ENCODE results near the gene UBXN1.
"Not testable (repeated sequence)": the region's sequence is repeated elsewhere in the genome, so short reads cannot be mapped to it uniquely, and the experiment has no call there.

The UBXN1 gene

DNA sequence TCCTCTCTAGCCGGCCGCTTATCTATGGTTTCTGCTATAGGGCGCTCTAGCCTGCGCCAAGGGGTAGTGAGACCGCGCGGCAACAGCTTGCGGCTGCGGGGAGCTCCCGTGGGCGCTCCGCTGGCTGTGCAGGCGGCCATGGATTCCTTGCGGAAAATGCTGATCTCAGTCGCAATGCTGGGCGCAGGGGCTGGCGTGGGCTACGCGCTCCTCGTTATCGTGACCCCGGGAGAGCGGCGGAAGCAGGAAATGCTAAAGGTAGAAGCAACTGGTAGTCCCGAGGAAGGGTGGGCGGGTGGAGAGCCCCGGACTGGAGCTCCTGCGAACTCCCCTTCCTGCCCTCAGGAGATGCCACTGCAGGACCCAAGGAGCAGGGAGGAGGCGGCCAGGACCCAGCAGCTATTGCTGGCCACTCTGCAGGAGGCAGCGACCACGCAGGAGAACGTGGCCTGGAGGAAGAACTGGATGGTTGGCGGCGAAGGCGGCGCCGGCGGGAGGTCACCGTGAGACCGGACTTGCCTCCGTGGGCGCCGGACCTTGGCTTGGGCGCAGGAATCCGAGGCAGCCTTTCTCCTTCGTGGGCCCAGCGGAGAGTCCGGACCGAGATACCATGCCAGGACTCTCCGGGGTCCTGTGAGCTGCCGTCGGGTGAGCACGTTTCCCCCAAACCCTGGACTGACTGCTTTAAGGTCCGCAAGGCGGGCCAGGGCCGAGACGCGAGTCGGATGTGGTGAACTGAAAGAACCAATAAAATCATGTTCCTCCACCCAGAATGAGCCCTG, 7.1 kb downstream of the UBXN1 start, which contains the start of the genes LBHD1 and UQCC3:
Gene LBHD1 (minus strand): TSS at position 660 of the 782 bp plus-strand sequence. CDS start 2,236 bp downstream, outside the sequence.
Gene UQCC3 (plus strand): TSS at position 66 of the 782 bp plus-strand sequence. CDS start 73 bp downstream, at position 139.
- DNase-seq (ENCODE audit: low spot score), result peak; percentile 95

DNA sequence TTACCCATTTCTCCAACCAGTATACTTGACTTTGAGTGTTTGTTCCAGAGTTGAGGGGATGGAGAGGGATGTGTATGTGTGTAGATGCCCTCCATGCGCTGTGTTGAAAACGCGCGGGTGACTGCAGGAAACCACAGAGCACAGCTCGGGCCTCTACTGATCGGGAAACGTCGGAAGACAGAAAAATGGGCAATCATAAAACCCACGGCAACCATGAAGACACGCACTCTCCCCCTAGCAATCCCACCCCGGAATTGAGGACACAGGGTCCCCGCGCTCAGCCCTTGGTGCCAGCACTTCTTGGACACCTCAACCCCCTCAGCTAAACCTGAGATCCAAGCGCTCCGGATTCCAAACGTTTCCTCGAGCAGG, 7.7 kb downstream of the UBXN1 start:
- no peak for DNase-seq (ENCODE audit: low spot score)

DNA sequence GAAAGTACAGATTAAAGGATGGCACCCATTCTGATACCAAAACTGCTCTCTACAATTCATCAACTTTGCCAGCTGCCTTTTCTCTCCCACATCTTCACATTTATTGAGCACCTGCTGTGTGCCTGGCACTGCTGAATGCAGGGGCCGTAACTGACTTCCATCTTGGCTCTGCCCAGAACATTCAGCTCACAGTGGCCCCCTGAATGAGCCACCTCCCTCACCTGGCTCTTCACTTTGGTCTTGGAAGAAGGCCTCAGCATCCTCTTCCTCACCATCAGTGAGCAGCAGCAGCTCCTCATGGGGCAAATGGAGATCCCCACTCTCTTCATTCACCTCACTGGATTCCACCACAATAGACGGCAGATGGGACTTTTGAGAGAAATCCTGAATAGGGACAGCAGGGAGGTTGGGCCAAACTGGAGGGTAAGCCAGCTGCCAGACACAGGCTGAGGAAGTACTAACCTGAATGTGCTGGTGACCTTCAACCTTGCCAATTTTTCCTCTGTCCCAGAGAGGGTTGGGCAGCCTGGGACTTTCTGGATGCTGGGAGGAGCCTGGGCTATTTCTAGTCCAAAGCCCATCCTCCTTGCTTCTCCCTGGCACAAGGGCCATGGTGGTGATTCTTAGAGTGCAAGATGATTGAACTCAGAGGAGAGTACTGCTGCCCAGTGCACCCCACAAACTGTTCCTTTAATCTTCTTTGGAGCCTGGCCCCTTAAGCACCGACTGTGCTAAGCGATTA, 9.3 kb downstream of the UBXN1 start:
- DNase-seq (ENCODE audit: low spot score), result no peak

DNA sequence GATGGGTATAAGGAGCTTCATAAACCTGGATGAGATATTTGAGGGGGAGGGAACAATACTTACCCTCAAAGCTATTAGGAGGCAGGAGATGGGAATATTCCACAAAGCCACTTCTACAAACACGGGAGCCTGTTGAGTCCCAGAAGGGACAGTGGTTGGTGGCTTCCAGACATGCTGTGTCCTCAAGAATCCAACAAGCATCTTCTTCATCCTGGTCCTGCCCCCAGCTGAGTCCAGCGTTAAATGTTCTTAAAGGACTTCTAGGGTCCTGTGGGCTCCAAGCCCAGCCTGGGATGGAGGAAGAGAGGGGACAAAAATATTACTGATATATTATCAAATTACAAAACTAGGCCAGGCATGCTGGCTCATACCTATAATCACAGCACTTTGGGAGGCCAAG, 11.4 kb downstream of the UBXN1 start:
- DNase-seq (ENCODE audit: low spot score), result no peak

DNA sequence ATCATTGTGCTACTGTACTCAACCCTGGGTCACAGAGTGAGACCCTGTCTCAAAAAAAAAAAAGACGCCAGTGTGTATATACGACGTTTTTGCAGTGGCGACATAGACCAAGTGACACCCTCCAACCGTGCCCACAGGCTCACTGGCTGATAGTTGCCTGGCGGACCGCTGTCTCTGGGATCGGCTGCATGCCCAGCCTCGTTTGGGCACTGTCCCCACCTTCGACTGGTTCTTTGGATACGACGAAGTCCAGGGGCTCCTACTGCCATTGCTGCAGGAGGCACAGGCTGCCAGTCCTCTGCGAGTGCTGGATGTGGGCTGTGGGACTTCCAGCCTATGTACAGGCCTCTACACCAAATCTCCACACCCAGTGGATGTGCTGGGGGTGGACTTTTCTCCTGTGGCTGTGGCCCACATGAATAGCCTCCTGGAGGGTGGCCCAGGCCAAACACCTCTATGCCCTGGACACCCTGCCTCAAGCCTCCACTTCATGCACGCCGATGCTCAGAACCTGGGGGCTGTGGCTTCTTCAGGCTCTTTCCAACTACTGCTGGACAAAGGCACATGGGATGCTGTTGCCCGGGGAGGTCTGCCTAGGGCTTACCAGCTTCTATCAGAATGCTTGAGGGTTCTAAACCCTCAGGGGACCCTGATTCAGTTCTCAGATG, 12.5 kb downstream of the UBXN1 start:
- no peak for DNase-seq (ENCODE audit: low spot score)

DNA sequence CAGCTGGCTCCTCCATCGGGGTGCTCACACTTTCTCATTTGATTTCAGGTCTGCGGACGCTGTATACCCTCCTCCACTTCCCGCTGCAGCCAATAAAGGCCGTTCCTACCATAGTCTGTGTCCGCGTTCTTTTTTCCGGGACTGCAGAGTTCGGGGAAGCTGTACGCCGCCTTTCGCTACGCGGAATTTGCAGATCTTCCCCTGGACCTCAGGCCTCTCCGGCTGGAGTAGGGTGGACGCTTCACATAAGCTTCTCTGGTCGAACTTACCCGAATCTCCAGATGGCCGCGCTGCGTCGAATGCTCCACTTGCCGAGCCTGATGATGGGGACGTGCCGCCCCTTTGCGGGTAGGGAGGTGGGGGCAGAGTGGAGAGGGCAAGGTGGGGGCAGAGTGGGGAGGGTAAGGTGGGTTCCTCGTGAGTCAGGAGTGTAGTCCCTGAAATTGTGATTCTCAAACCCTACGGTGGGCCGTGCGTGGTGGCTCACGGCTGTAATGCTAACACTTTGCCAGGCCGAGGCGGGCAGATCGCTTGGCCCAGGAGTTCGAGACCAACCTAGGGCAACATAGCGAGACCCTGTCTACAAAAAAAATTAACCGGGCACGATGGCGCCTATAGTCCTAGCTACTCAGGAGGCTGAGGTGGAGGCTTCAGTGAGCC, 13.1 kb downstream of the UBXN1 start:
- peak; percentile 71 for DNase-seq (ENCODE audit: low spot score)

DNA sequence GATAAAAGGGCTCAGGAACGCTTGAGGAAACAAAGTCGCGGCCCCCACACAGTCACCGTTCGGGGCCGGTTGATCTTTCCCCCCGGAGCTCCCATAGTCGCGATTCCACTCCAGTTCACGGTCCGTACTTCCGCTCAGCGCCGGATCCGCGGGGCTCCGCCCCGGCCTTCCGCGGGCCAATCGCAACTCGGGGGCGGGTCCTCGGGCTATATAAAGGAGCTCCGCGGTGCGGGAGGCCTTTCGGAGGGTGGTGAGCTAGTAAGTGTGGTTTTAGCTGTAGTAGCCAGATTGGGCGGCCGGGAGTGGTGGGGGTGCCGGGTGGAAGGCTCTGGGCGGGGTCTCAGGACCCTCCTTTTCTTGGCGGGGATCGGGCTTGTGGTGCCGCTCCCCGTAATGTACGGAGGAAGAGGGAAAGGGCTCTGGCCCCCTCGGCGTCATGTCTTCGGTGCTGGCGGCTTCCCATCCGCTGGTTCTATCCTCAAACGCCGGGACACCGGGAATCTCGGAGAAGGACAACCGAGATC, 13.7 kb downstream of the UBXN1 start, which contains the start of the genes C11orf98 and CSKMT:
Gene C11orf98 (minus strand): TSS at position 136 of the 524 bp plus-strand sequence. CDS start 41 bp downstream, at position 95.
Gene CSKMT (plus strand): TSS at position 238 of the 524 bp plus-strand sequence. CDS start 568 bp downstream, outside the sequence.
- DNase-seq (ENCODE audit: low spot score), result peak; percentile 95

DNA sequence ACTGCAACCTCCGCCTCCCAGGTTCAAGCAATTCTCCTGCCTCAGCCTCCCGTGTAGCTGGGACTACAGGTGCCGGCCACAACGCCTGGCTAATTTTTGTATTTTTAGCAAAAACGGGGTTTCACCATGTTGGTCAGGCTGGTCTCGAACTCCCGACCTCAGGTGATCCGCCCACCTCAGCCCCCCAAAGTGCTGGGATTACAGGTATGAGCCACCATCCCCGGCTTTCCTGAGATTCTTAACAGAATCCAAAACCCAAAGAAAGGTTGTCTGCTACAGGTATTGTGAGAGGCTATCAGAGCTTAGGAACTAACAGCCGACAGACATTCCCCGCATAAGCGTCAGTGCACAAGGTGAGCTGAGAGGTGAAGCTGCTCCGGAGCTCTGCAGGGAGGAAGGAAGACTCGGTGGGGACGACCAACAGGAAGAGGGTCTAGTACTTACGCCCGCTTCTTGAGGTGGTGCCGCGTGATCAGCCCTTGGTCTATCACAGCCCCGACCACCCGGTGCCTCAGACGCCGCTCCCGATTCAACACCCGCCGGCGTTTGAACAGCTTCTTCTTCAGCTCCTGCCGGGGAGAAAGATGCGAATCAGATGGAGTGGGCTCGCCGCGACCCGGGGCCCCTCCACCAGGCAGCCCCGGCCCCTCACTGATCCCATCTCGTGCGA, 14.3 kb downstream of the UBXN1 start:
- peak; percentile 69 for DNase-seq (ENCODE audit: low spot score)

DNA sequence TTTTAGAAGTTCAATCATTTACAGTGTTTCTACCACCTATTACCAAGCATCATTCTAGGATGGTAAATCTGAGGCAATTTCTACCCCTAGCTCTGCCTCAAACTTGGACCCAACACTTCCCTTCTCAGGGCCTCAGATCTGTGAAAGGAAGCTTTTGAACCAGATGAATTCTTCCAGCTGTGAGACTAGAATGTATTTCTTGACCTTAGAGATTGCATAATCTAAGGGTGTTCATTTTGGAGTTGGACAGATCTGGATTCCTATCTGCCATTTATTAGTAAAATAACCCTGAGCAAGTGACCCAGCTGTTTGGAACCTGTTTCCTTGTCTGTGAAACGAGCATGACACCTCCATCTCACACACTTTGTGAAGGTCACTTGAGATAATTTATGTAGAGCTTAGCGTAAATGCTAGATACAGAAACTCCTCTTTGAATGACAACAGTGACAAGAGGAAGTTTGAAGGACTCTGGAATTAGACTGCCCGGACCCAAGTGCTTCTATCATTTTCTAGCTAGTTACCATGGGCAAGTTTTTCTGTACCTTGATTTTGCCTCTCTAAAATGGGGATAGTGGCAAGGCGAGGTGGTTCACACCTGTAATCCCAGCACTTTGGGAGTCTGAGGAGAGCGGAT, 22.0 kb downstream of the UBXN1 start:
- no peak for DNase-seq (ENCODE audit: low spot score)

DNA sequence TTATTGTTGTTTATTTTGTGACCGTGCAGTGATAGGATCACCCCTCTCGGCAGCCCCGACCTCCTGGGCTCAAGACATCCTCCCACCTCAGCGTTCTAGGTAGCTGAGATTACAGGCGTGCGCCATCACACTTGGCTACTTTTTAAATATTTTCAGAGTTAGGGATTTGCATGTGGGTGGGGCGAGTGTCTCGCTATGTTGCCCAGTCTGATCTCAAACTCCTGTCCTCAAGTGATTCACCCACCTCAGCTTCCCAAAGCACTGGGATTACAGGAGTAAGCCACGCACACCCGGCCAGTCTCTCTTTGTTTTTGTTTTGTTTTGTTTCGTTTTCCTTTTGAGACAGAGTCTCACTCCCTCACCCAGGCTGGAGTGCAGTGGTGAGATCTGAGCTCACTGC, 24.6 kb downstream of the UBXN1 start:
- DNase-seq (ENCODE audit: low spot score), result no peak

DNA sequence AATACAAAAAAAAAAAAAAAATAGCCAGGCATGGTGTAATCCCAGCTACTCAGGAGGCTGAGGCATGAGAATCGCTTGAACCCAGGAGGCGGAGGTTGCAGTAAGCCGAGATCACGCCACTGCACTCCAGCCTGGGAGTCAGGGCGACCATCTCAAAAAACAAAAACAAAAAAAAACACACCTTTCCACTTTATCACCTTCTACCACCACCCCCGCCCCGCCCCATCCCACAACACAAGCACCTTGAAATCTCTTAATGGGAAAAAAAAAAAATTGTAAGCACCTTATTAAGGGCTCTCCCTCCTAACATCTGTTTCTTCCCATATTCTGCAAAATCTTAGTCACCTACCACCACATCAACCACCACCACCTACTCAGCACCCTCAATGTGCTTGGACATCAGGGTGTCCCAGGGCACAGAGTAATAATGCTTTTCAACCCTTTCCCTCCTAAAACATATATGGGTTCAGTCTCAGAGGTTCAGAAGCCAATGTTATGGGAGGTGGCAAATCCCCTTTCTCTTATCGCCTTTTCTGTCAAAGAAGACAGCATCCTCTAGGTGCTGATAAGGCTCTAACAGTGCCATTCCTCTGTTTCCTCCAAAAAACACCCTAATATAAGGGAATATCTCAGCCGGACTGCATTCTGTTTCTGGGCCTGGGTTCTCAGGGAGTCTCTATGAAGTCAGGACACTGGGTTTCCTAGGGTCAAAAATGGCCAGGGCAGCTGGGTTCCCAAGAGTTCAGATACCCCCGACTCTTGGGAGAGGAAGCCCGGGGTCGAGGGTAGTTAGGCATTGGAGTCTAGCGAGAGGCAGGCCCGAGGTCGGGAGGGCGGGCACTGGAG, 26.5 kb downstream of the UBXN1 start:
- no peak for DNase-seq (ENCODE audit: low spot score)

DNA sequence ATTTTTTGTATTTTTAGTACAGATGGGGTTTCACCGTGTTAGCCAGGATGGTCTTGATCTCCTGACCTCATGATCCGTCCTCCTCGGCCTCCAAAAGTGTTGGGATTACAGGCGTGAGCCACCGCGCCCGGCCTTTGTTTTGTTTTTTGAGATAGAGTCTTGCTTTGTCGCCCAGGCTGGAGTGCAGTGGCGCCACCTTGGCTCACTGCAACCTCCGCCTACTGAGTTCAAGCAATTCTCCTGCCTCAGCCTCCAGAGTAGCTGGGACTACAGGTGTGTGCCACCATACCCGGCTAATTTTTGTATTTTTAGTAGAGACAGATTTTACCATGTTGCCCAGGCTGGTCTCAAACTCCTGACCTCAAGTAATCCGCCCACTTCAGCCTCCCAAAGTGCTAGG, 28.6 kb downstream of the UBXN1 start:
- not testable (repeated sequence) for DNase-seq (ENCODE audit: low spot score)

DNA sequence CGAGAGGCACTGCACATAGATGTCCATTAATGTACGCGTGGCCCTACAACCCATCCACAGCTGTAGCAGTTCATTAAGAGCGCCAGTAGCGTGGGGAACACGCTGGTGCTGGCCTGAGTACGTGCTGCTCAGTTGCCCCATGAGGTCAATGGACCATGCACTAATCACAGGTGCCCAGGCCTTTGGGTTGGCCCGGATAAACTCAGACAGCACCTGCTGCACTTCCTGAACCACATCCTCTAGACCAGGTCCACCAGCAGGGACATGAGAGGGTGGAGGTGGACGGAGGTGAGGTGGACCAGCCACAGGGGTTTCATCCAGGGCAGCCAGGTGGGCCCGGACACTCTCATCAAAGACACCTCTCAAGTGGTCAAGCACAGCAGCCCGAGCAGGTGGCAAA, 29.4 kb downstream of the UBXN1 start:
- DNase-seq (ENCODE audit: low spot score), result no peak

DNA sequence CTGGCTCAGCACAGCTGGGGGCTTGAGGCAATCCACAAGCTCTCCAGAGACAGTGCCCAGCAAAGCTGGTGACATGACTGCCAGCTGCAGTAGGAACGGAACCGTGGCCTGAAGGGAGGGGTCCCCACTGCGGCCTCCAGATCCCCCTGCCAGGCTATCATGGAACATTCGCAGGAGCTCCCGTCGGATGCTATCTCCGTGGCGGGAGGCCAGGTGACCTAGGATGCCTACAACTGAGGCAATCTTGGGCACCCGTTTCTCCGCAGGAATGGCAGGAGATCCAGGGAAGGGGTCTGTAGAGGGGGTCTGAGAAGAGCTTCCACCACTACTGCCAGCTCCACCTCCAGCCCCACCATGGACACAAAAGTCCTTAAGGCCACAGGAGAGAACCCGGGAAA, 29.9 kb downstream of the UBXN1 start:
- no peak for DNase-seq (ENCODE audit: low spot score)

DNA sequence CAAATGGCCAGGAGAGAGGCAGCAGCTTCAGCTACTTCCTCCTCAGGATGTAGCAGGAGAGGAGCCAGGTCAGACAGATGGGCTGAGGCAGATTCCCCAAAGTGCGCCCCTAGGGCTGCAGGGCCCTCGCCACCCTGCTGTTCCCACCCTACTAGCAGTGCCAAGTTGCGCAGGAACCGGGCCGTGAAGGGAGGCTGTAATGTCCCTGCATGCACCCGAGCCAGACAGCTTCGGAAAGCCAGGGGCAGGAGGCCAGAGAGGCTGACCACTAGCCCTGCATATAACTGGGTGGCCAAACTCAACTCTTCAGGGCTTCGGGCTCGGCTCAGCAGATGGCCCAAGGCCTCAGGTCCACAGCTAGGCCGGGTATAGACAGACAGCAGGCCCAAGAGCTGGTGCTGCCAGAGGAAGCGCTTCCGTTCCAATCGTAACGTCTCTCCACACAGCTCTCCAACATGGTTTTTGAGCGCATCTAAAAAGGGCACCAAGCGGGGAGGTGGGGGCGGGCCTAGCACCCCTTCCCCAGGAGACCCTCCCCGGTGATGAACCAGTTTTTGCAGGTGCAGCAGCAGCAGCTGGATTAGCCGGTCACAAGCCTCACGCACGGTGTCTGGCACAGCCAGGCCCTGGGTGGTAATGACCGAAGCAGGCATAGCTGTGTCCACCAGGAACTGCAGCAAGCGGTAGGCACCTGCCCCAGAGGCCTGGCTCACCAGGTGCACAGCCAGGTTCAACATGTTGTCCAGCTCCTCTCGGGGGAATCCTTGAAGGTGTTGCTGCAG, 30.5 kb downstream of the UBXN1 start:
- no peak for DNase-seq (ENCODE audit: low spot score)

DNA sequence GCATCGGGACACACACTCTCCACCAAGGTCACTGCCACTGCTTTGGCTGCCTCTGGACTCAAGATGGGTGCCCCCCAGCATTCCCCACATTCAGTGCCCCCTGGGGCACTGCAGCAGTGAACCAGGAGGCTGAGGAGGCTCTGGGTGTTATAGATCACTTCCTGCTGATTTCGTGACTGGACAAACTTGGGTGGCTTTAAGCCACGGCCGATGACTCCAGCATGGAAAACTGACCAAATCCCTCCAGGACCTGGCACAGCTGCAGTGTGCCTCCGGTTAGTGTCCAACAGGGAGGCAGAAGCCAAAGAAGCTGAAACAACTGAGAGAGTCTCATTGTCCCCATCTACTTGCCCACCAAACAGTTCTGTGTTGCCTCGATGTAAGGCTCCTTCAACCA, 31.3 kb downstream of the UBXN1 start:
- DNase-seq (ENCODE audit: low spot score), result no peak

DNA sequence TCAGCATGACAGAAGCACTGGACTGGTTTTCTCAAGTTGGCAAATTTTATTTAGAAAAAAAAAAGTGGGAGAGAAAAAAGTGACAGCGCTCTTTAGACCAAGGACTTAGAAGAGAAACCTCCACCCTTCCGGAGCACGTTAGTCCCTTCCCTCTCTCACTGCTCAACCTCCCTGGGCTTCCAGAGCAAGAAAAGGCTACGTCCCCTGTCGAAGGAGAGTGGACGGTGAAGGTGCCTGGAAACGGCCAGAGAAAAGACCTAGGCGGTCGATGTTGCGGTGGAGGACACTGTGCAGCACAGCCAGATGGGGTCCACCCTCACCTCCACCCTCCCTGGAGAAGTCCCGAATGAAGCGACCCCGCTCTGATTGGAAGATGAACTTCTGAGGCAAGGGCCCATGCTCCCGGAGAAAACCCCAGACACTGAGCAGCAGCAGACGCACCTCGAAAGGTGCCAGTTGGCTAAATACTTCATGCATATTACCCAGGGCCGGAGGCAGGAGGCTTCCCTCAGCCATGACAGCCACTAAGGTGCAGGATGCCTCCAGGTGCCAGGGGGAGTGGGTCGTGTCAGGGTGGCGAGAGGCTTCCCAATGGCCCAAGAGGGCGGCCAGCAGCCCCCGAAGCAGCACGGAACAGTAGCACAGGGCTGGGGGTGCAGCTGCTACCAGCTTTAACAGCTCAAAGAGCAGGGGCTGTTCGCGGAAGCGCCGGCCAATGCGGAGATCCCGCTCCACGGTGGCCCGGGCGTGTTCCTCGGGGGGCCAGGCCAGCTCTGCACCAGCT, 31.9 kb downstream of the UBXN1 start:
- no peak for DNase-seq (ENCODE audit: low spot score)
